ENCODE data around the gene COLEC12.

DNA sequence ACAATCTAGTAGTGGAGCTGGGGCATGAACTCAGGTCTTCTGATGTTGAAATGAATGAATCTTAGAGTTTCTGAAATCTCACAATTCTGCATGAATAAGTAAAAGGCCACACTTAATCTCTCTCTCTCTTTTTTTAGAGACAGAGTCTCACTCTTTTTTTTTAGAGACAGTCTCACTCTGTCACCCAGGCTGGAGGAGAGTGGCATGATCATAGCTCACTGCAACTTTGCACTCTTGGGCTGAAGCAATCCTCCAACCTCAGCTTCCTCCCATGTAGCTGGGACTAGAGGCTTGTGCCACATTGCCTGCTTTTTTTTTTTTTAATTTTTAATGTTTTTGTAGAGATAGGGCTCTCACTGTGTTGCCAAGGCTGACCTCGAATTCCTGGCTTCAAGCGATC lies 163.8 kb downstream of the COLEC12 start:
- TF ChIP-seq, protein P1, sequence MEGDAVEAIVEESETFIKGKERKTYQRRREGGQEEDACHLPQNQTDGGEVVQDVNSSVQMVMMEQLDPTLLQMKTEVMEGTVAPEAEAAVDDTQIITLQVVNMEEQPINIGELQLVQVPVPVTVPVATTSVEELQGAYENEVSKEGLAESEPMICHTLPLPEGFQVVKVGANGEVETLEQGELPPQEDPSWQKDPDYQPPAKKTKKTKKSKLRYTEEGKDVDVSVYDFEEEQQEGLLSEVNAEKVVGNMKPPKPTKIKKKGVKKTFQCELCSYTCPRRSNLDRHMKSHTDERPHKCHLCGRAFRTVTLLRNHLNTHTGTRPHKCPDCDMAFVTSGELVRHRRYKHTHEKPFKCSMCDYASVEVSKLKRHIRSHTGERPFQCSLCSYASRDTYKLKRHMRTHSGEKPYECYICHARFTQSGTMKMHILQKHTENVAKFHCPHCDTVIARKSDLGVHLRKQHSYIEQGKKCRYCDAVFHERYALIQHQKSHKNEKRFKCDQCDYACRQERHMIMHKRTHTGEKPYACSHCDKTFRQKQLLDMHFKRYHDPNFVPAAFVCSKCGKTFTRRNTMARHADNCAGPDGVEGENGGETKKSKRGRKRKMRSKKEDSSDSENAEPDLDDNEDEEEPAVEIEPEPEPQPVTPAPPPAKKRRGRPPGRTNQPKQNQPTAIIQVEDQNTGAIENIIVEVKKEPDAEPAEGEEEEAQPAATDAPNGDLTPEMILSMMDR (IDR thresholded peaks at IDR 0.05; ENCODE audit: insufficient read depth, low read depth, low read length): no peak
- TF ChIP-seq EZH2 (IDR thresholded peaks at IDR 0.05; ENCODE audit: insufficient read depth, low read length): no peak
